ENCODE measurements around the gene RRP12. TPM values are rescaled to one million over a fixed set of nuclear protein-coding genes. Genes with fewer than 3 reads are reported as not detected.

Gene RRP12
- total and polyA plus RNA-seq, 5 donors: 10.8 to 21.2 (median 16.7) TPM

DNA sequence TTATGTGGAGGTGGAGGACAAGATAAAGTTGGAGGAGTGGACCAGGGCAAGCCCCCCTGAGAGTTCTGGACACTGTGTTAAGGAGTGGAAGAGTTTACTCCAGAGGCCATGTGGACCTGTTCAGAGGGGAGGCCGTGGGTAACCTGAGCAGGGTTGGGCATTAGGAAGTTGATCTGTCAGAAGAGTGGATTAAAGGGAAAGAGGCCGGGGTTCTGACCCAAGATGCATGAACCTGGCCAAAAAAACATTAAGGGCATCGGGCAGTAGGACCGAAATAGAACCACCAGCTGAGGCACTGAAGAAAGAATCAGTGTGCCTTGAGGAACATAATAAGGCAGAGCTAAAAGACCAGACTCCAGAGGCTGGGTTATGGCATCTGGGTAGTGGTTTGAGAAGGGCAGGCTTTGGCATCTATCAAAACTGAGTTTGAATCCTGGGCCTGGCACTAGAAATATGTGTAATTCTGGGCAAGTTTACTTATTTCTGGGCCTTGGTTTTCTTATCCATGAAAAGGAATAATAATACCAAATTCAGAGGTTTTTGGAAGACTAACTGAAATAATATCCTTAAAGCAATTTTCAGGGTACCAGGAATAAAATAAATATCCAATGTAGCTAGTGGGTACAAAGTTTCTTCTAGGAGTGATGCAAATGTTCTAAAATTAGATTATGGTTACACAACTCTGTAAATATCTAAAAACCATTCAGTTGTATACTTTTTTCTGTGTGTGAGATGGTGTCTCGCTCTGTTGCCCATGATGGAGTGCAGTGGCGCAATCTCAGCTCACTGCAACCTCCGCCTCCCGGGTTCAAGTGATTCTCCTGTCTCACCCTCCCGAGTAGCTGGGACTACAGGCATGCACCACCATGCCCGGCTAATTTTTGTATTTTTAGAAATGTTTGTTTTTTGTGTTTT lies 93.0 kb downstream of the RRP12 start:
- Histone ChIP-seq H3K9me3 (ENCODE audit: control insufficient read depth, low read length) (no peaks in the 10 kb centered on the region), H3K27ac (ENCODE audit: low read length) (no peak overlapping the region), H3K4me3 (ENCODE audit: low read length) (no peak overlapping the region), H3K27me3 (ENCODE audit: control insufficient read depth, insufficient read depth) (no peaks in the 10 kb centered on the region), H3K4me1 (ENCODE audit: control insufficient read depth, insufficient read depth, low read length) (no peaks in the 10 kb centered on the region)
- ATAC-seq (no peak), DNase-seq (no peak)
- 75% methylated on average over 10 of the region's 10 CpGs for WGBS
- intact Hi-C loops (cut with DNase I): no loop called here

DNA sequence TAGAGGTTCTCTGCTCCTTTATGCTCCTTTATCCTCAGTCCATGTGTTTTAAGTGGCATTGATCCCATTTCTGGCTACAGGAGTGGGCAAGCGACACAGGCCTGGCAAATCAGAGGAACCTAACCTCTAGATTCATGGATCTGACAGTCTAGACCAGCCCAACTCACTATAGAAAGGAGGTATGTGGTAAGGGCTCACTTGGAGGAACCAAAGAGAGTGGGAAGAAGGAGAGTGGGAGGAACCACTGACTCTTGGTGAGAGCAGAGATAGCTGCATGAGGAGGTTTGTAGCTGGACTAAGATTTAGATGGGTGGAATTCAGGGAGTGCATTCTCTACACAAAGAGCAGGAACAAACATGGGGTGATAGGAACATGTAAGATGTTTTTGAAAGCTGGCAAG lies 93.7 kb downstream of the RRP12 start:
- no peak for ATAC-seq
- no peak overlapping the region for H3K27ac ChIP-seq (ENCODE audit: low read length)

More for the DNA sequence above, 93.7 kb downstream of the RRP12 start:
- no peaks in the 10 kb centered on the region for H3K27me3 ChIP-seq (ENCODE audit: control insufficient read depth, insufficient read depth)
- 88% methylated on average over 1 of the region's 1 CpG for WGBS
- DNase-seq: no peak
- intact Hi-C loops (cut with DNase I): no loop called here
- H3K4me1 ChIP-seq (ENCODE audit: control insufficient read depth, insufficient read depth, low read length): no peaks in the 10 kb centered on the region
- no peak overlapping the region for H3K4me3 ChIP-seq (ENCODE audit: low read length)
- no peaks in the 10 kb centered on the region for H3K9me3 ChIP-seq (ENCODE audit: control insufficient read depth, low read length)

Other genes starting within 250 kb of the RRP12 start
- under 1 TPM; 0.11 to 0.29 (median 0.17) TPM for gene SLIT1, start 215.4 kb downstream of the RRP12 start, total RNA-seq
- gene SLIT1, start 215.4 kb downstream of the RRP12 start, polyA plus RNA-seq: 0.16 TPM
- 1 to 10 TPM; 3.6 to 6.3 (median 5.3) TPM for gene ARHGAP19, start 108.7 kb downstream of the RRP12 start, total RNA-seq
- 2.4 TPM for gene ARHGAP19, start 108.7 kb downstream of the RRP12 start, polyA plus RNA-seq
- 1 to 10 TPM; 1.6 to 6.6 (median 6.1) TPM for gene FRAT1, start 82.1 kb downstream of the RRP12 start, total RNA-seq
- gene FRAT1, start 82.1 kb downstream of the RRP12 start, polyA plus RNA-seq: 2.7 TPM
- 1 to 10 TPM; 5.0 to 7.6 (median 7.5) TPM for gene FRAT2, start 66.6 kb downstream of the RRP12 start, total RNA-seq
- gene FRAT2, start 66.6 kb downstream of the RRP12 start, polyA plus RNA-seq: 3.4 TPM
- 100 to 1,000 TPM; 245 to 330 (median 314) TPM for gene PGAM1, start 24.9 kb upstream of the RRP12 start, total RNA-seq
- gene PGAM1, start 24.9 kb upstream of the RRP12 start, polyA plus RNA-seq: 204 TPM
- 10 to 100 TPM; 19.8 to 22.1 (median 21.1) TPM for gene EXOSC1, start 44.7 kb upstream of the RRP12 start, total RNA-seq
- gene EXOSC1, start 44.7 kb upstream of the RRP12 start, polyA plus RNA-seq: 35.2 TPM
- gene ZDHHC16, start 44.8 kb upstream of the RRP12 start, total RNA-seq: 10 to 100 TPM; 18.9 to 28.6 (median 23.8) TPM
- 23.4 TPM for gene ZDHHC16, start 44.8 kb upstream of the RRP12 start, polyA plus RNA-seq
- gene MMS19, start 97.1 kb upstream of the RRP12 start, total RNA-seq: 10 to 100 TPM; 32.8 to 40.0 (median 36.8) TPM
- gene MMS19, start 97.1 kb upstream of the RRP12 start, polyA plus RNA-seq: 33.7 TPM
- 10 to 100 TPM; 24.8 to 27.6 (median 25.8) TPM for gene UBTD1, start 97.6 kb upstream of the RRP12 start, total RNA-seq
- 42.1 TPM for gene UBTD1, start 97.6 kb upstream of the RRP12 start, polyA plus RNA-seq
- gene ANKRD2, start 171.4 kb upstream of the RRP12 start, total RNA-seq: 10 to 100 TPM in 3 of 4 donors, 1 to 10 TPM in 1; 9.9 to 19.3 (median 17.8) TPM
- 67.6 TPM for gene ANKRD2, start 171.4 kb upstream of the RRP12 start, polyA plus RNA-seq
- gene HOGA1, start 183.0 kb upstream of the RRP12 start, total RNA-seq: 10 to 100 TPM in 3 of 4 donors, 1 to 10 TPM in 1; 4.4 to 13.4 (median 11.7) TPM
- gene HOGA1, start 183.0 kb upstream of the RRP12 start, polyA plus RNA-seq: 15.0 TPM
- under 1 TPM in 3 of 4 donors, not detected in 1; 0.25 to 0.76 (median 0.31) TPM for gene C10orf62, start 188.4 kb upstream of the RRP12 start, total RNA-seq
- gene C10orf62, start 188.4 kb upstream of the RRP12 start, polyA plus RNA-seq: 0.20 TPM
- 10 to 100 TPM; 10.1 to 11.7 (median 11.0) TPM for gene MORN4, start 232.2 kb upstream of the RRP12 start, total RNA-seq
- gene MORN4, start 232.2 kb upstream of the RRP12 start, polyA plus RNA-seq: 23.3 TPM
- gene PI4K2A, start 239.3 kb upstream of the RRP12 start, total RNA-seq: 10 to 100 TPM; 11.7 to 14.7 (median 12.5) TPM
- 9.3 TPM for gene PI4K2A, start 239.3 kb upstream of the RRP12 start, polyA plus RNA-seq

All from right cardiac atrium (tissue), 5 donors.